ENCODE measurements around the gene EFNA2. TPM values are rescaled to one million over a fixed set of nuclear protein-coding genes. Genes with fewer than 3 reads are reported as not detected.

Gene EFNA2
- total and polyA plus RNA-seq, 2 of the 8 experiments (the other 6 are each of a cell fraction or from before 2014, with no cell fraction given): 4.0 to 7.0 TPM

DNA sequence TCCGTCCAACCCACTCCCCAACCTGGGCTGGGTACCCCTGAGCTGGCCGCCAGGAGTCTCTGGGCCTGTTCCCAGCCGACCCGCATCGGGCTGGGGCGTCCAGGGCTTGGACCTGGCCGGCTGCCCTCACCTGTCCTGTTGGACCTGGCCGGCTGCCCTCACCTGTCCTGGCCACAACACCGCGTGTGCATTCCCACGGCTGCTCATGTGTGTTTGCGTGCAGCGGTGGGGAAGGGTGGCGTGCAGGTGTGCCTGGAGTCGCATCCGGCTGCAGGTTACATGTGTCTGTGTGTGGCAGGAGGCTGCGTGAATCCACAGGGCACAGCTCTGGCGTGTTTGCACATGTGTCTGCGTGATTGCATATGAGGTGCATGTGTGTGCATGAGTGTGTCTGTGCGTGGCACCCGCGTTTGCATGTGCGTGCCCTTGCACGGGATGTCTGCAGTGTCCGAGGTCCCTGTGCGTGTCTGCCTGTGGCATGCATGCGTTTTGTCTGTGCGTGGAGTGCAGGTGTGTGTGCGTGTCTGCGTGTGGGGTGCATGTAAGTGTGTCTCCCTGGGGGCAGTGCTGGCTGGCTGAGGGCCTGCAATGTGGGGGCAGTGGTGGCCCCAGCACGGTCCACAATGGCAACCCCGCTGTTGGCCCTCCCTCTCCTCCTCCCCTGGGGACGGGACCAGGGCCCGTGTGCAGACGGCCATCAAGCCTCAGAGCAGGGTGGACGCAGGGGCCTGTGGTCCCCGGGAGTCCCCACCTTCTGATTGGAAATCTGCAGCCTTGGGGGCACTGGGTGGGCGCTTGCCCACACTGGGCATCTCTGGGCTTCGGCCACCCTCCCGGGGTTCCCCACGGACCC lies 3.4 kb downstream of the EFNA2 start:
- H3K79me2 ChIP-seq (ENCODE audit: control insufficient read depth in 1 of 2, insufficient read depth in 2 of 2, low read length in 2 of 2): no peaks in the 10 kb centered on the region
- no peak overlapping the region for H4K5ac ChIP-seq (ENCODE audit: insufficient read length, low read depth, low read length)
- H3K4me3 ChIP-seq (ENCODE audit: extremely low read depth in 1 of 4, insufficient read depth in 2 of 4, low read depth in 3 of 4, low read length in 4 of 4): no peak overlapping the region
- 95% methylated on average over 33 of the region's 41 CpGs; no CpG with 5 or more reads in 1 of the 2 experiments for WGBS, 2 experiments (ENCODE audit: extremely low coverage in 1 of 2, insufficient coverage in 1 of 2, insufficient read length in 1 of 2, insufficient replicate concordance in 2 of 2, low coverage in 1 of 2, low lambda C conversion rate in 2 of 2, missing lambda C conversion rate in 1 of 2)
- no peak overlapping the region for H3K4me2 ChIP-seq (ENCODE audit: insufficient read depth in 1 of 2, low read depth in 2 of 2, low read length in 2 of 2)
- H3K4me1 ChIP-seq (replicated peaks in 1 of 4; ENCODE audit: control insufficient read depth in 3 of 4, insufficient read depth in 4 of 4, low read length in 3 of 4): peaks cover 0 to 19% (median 5%) of the 10 kb centered on the region in 4 experiments; a peak in 5 of 7 replicates
- peak overlapping the region; percentile 5 for H4K91ac ChIP-seq (replicated peaks; ENCODE audit: insufficient read length, low read length)
- ChIA-PET CTCF (ENCODE audit: partially characterized antibody) (no interaction called here), POLR2A (ENCODE audit: partially characterized antibody) (no interaction called here)
- H3K27me3 ChIP-seq (replicated peaks in 1 of 4; ENCODE audit: control insufficient read depth in 3 of 4, extremely low read depth in 1 of 4, insufficient read depth in 3 of 4, low read length in 3 of 4): peaks cover 0 to 19% (median 10%) of the 10 kb centered on the region in 4 experiments; a peak in 5 of 7 replicates
- H3K14ac ChIP-seq (ENCODE audit: insufficient read length): no peak overlapping the region
- FAIRE-seq: no peak
- peak overlapping the region; percentile 88 for H2BK15ac ChIP-seq (ENCODE audit: low read length)
- no peak overlapping the region for H2BK12ac ChIP-seq (ENCODE audit: low read depth, low read length)
- no peak overlapping the region for H4K8ac ChIP-seq (ENCODE audit: extremely low read depth, insufficient read depth, low read length)
- H3K4ac ChIP-seq (replicated peaks; ENCODE audit: insufficient read length, low read depth, low read length): no peak overlapping the region
- no peak overlapping the region for H3K56ac ChIP-seq (replicated peaks; ENCODE audit: insufficient read length, low read depth, low read length)
- DNase-seq (ENCODE audit: low read depth in 1 of 2, low spot score in 2 of 2): no peak
- no peaks in the 10 kb centered on the region for H3K9me3 ChIP-seq (ENCODE audit: insufficient read depth in 2 of 2, low read depth in 1 of 2, low read length in 1 of 2)
- H2BK20ac ChIP-seq (ENCODE audit: low read length): no peak overlapping the region
- H2BK5ac ChIP-seq (ENCODE audit: low read depth, low read length): peak overlapping the region; percentile 78; the same call in 1 of the 2 replicates
- H2BK120ac ChIP-seq (replicated peaks; ENCODE audit: low read depth, low read length): no peak overlapping the region
- no peak overlapping the region for H3K9ac ChIP-seq (replicated peaks in 1 of 4; ENCODE audit: extremely low read depth in 1 of 4, low read depth in 3 of 4, low read length in 3 of 4)
- no peak overlapping the region for H3K23ac ChIP-seq (ENCODE audit: insufficient read length)
- H2AFZ ChIP-seq (ENCODE audit: low read length): no peak overlapping the region
- H3K23me2 ChIP-seq (ENCODE audit: low read depth, low read length): peaks cover 5% of the 10 kb centered on the region; the same call in 1 of the 2 replicates
- H3K18ac ChIP-seq (ENCODE audit: extremely low read depth, low read length): no peak overlapping the region
- no peaks in the 10 kb centered on the region; the same call in 1 of the 2 replicates for H3K79me1 ChIP-seq (ENCODE audit: low read depth, low read length)
- no peaks in the 10 kb centered on the region for H3K36me3 ChIP-seq (ENCODE audit: control insufficient read depth in 2 of 4, insufficient read depth in 4 of 4, low read length in 3 of 4)
- H4K20me1 ChIP-seq (replicated peaks in 1 of 2; ENCODE audit: control insufficient read depth in 1 of 2, insufficient read depth in 2 of 2, low read length in 2 of 2): peaks cover 4 to 5% of the 10 kb centered on the region in 2 experiments
- no peak overlapping the region for H3K27ac ChIP-seq (ENCODE audit: low read depth, low read length)
- no peak overlapping the region; the same call in 1 of the 2 replicates for H2AK5ac ChIP-seq (ENCODE audit: low read depth, low read length)
- TF ChIP-seq CHD1 (IDR thresholded peaks at IDR 0.05; ENCODE audit: low read depth, low read length) (no peak), ASH2L (IDR thresholded peaks at IDR 0.05; ENCODE audit: low read length) (no peak), GABPA (IDR thresholded peaks at IDR 0.05; ENCODE audit: borderline replicate concordance, insufficient read depth, low read length) (no peak), CBX8 (IDR thresholded peaks at IDR 0.05; ENCODE audit: borderline replicate concordance, low read depth, low read length) (no peak), JUN (IDR thresholded peaks at IDR 0.05; ENCODE audit: low read depth, low read length) (no peak), BACH1 (IDR thresholded peaks at IDR 0.05; ENCODE audit: low read length) (no peak), SIX5 (IDR thresholded peaks at IDR 0.05; ENCODE audit: low read depth, low read length) (no peak), PHF8 (conservative IDR thresholded peaks at IDR 0.05; ENCODE audit: low read depth, low read length) (no peak), SAP30 (IDR thresholded peaks at IDR 0.05; ENCODE audit: insufficient read depth, insufficient replicate concordance, low read length) (no peak), KDM4A (IDR thresholded peaks at IDR 0.05; ENCODE audit: low read depth, low read length, severe bottlenecking) (no peak)
- TF ChIP-seq, protein P1, sequence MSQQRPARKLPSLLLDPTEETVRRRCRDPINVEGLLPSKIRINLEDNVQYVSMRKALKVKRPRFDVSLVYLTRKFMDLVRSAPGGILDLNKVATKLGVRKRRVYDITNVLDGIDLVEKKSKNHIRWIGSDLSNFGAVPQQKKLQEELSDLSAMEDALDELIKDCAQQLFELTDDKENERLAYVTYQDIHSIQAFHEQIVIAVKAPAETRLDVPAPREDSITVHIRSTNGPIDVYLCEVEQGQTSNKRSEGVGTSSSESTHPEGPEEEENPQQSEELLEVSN (IDR thresholded peaks at IDR 0.05): no peak
